B cell (primary cell): ENCODE results near the gene PTPN7. TPM values are rescaled to one million over a fixed set of nuclear protein-coding genes. Genes with fewer than 3 reads are reported as not detected.

Experiments used
- ATAC-seq: fragments of 200-7000 bp; cut with Tn5 transposase; one replicate; pipeline ENCODE4 v1.10.0; 2021; ENCODE audit warnings: low read depth, mild to moderate bottlenecking, moderate number of reproducible peaks, moderate library complexity
- CTCF ChIA-PET: fragments of 350-600 bp; sonication (Branson Sonifier 250); formaldehyde crosslinking; loops from one replicate; lab custom pipeline; 2021; ENCODE audit warnings: antibody characterized with exemption, inconsistent platforms; lab: Charles Lee
- POLR2A ChIA-PET: fragments of 350-600 bp; sonication (Branson Sonifier 250); formaldehyde crosslinking; loops from one replicate; lab custom pipeline; 2021; ENCODE audit warnings: antibody characterized with exemption; lab: Charles Lee
- DNase-seq: peaks from one replicate; pipeline ENCODE4 v3.0.0; 2013
- H2AFZ ChIP-seq: 2 replicates; pipeline ENCODE4 v1.6.1; 2012; ENCODE audit warnings: mild to moderate bottlenecking, low read depth, low read length; ENCODE audit not compliant: insufficient read depth, poor library complexity, severe bottlenecking
- H3K27ac ChIP-seq, 2 donors: 1 replicate in 1 of 2; 2 replicates in 1 of 2; pipeline ENCODE4 v1.5.1; 2012 to 2013; ENCODE audit warnings: low read length in 2 of 2, mild to moderate bottlenecking in 2 of 2, moderate library complexity in 1 of 2
- H3K27me3 ChIP-seq, 4 experiments: fragments of 200-600 bp in 1 of 4; sonication (generic) in 1 of 4; replicated peaks in 1 of 4; 1 replicate in 2 of 4; 2 replicates in 2 of 4; pipeline versions ENCODE4 v1.6.1 to v1.7.0; 2013 to 2016; ENCODE audit warnings: low read length in 3 of 4, mild to moderate bottlenecking in 2 of 4, mixed read lengths in 1 of 4, moderate library complexity in 1 of 4; ENCODE audit not compliant: insufficient read depth in 4 of 4, control insufficient read depth in 3 of 4; ENCODE audit errors: control extremely low read depth in 1 of 4
- H3K36me3 ChIP-seq, 2 experiments: replicated peaks in 1 of 2; 1 replicate in 1 of 2; 2 replicates in 1 of 2; pipeline versions ENCODE4 v1.6.1 to v1.7.1; 2013; ENCODE audit warnings: low read length in 1 of 2; ENCODE audit not compliant: insufficient read depth in 2 of 2, control insufficient read depth in 1 of 2; ENCODE audit errors: control extremely low read depth in 1 of 2, extremely low read depth in 1 of 2
- H3K4me1 ChIP-seq, 2 donors: fragments of 200-600 bp in 1 of 2; sonication (generic) in 1 of 2; 1 replicate in 1 of 2; 2 replicates in 1 of 2; pipeline versions ENCODE4 v1.5.1 to v1.6.1; 2013 to 2017; ENCODE audit warnings: low read length in 2 of 2; ENCODE audit not compliant: control insufficient read depth in 2 of 2, insufficient read depth in 2 of 2
- H3K4me2 ChIP-seq: replicated peaks from 2 replicates; pipeline ENCODE3; 2012; ENCODE audit warnings: mild to moderate bottlenecking, low read depth, low read length; ENCODE audit not compliant: poor library complexity, severe bottlenecking
- H3K4me3 ChIP-seq, 5 experiments: fragments of 200-600 bp in 1 of 5; sonication (generic) in 1 of 5; 1 replicate in 3 of 5; 2 replicates in 2 of 5; pipeline versions ENCODE4 v1.5.1 to v1.7.0; 2011 to 2016; ENCODE audit warnings: low read length in 4 of 5, mild to moderate bottlenecking in 4 of 5, low read depth in 2 of 5, control low read depth in 1 of 5, moderate library complexity in 1 of 5; ENCODE audit not compliant: insufficient read depth in 1 of 5; ENCODE audit errors: control extremely low read depth in 1 of 5, extremely low read depth in 1 of 5
- H3K79me2 ChIP-seq: fragments of 200-600 bp; sonication (generic); one replicate; pipeline ENCODE4 v1.6.0; 2016; ENCODE audit warnings: low read length; ENCODE audit not compliant: control insufficient read depth, insufficient read depth
- H3K9ac ChIP-seq: fragments of 200-600 bp; sonication (generic); 2 replicates; pipeline ENCODE4 v1.6.1; 2017; ENCODE audit warnings: mild to moderate bottlenecking, low read length, moderate library complexity
- H3K9me3 ChIP-seq, 3 donors: one replicate each; pipeline versions ENCODE4 v1.6.1 to v1.7.1; 2013; ENCODE audit warnings: low read length in 2 of 3; ENCODE audit not compliant: control insufficient read depth in 2 of 3, insufficient read depth in 1 of 3; ENCODE audit errors: control extremely low read depth in 1 of 3
- H4K20me1 ChIP-seq: 2 replicates; pipeline ENCODE4 v1.6.0; 2012; ENCODE audit warnings: mild to moderate bottlenecking, low read length; ENCODE audit not compliant: insufficient read depth, control insufficient read depth, poor library complexity, severe bottlenecking
- H3K27ac Mint-ChIP-seq: one replicate; pipeline ENCODE4 v1.8.0; 2021; ENCODE audit warnings: mixed read lengths
- H3K27me3 Mint-ChIP-seq: one replicate; pipeline ENCODE4 v1.8.0; 2021; ENCODE audit warnings: mixed read lengths
- H3K4me1 Mint-ChIP-seq: one replicate; pipeline ENCODE4 v1.8.0; 2021; ENCODE audit warnings: mixed read lengths
- H3K4me3 Mint-ChIP-seq: one replicate; pipeline ENCODE4 v1.8.0; 2021; ENCODE audit warnings: mixed read lengths
- H3K9me3 Mint-ChIP-seq: one replicate; pipeline ENCODE4 v1.8.0; 2022; ENCODE audit warnings: mixed read lengths; ENCODE audit not compliant: insufficient read depth
- EZH2 ChIP-seq: IDR thresholded peaks from 2 replicates; pipeline ENCODE4 v1.6.1; 2012; ENCODE audit warnings: borderline replicate concordance, low read depth, mild to moderate bottlenecking, moderate library complexity, low read length; ENCODE audit not compliant: insufficient read depth, poor library complexity, severe bottlenecking
- WGBS: methylation state at CpG from one replicate; pipeline ENCODE4 v1.1.5; 2013; ENCODE audit warnings: missing lambda C conversion rate; ENCODE audit not compliant: insufficient coverage; 5-methylcytosine and 5-hydroxymethylcytosine counted together
- intact Hi-C: fragments of 100-400 bp; cut with micrococcal nuclease; formaldehyde crosslinking; loops from one replicate; pipeline ENCODE4 v1.10.0; 2022
- polyA plus RNA-seq: library from polyadenylated mRNA; depleted of rRNA; stranded (reverse); fragments of >200 nt; gene quantifications from 2 replicates; pipeline ENCODE4 v1.2.3, GENCODE V29; 2012
- total RNA-seq, 2 donors: library from RNA; stranded (reverse); fragments of 120-200 nt in 1 of 2; gene quantifications; 1 replicate in 1 of 2; 2 replicates in 1 of 2; pipeline versions ENCODE4 v1.2.3 to v1.2.4, GENCODE V29; 2013 to 2022
- TF ChIP-seq, protein P1 (sequence below): fragments of 200-600 bp; IDR thresholded peaks from one replicate; pipeline ENCODE4 v1.8.0; 2022; ENCODE audit warnings: antibody characterized with exemption, mild to moderate bottlenecking

PTPN7 gene
- total and polyA plus RNA-seq, 2 donors (not counting 1 experiment from before 2014, with no cell fraction given) = 16.0 to 37.5 TPM

- intact Hi-C loops = no loop called here
- no peak overlapping the region for H3K9ac ChIP-seq
- H3K27ac ChIP-seq = no peak overlapping the region
- H4K20me1 ChIP-seq = no peaks in the 10 kb centered on the region
- TF ChIP-seq EZH2 = no peak
- TF ChIP-seq, protein P1, sequence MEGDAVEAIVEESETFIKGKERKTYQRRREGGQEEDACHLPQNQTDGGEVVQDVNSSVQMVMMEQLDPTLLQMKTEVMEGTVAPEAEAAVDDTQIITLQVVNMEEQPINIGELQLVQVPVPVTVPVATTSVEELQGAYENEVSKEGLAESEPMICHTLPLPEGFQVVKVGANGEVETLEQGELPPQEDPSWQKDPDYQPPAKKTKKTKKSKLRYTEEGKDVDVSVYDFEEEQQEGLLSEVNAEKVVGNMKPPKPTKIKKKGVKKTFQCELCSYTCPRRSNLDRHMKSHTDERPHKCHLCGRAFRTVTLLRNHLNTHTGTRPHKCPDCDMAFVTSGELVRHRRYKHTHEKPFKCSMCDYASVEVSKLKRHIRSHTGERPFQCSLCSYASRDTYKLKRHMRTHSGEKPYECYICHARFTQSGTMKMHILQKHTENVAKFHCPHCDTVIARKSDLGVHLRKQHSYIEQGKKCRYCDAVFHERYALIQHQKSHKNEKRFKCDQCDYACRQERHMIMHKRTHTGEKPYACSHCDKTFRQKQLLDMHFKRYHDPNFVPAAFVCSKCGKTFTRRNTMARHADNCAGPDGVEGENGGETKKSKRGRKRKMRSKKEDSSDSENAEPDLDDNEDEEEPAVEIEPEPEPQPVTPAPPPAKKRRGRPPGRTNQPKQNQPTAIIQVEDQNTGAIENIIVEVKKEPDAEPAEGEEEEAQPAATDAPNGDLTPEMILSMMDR = no peak
- no peak for ATAC-seq
- 85% methylated on average over 7 of the region's 7 CpGs for WGBS
- no peaks in the 10 kb centered on the region for H3K36me3 ChIP-seq
- Mint-ChIP-seq H3K27ac (no peak overlapping the region), H3K27me3 (peaks cover 41% of the 10 kb centered on the region), H3K4me1 (peaks cover 16% of the 10 kb centered on the region), H3K9me3 (no peaks in the 10 kb centered on the region), H3K4me3 (no peak overlapping the region)
- ChIA-PET POLR2A (no interaction called here), CTCF (interaction anchor here (1.2 to 3.4 kb wide), 14 partner anchors 10 to 535 kb away, joined by 3 to 41 read pairs (median 9); partner anchors contain the start of gene PTPN7)
- no peak overlapping the region for H3K4me2 ChIP-seq
- no peak overlapping the region for H2AFZ ChIP-seq
- H3K4me3 ChIP-seq = no peak overlapping the region
- no peaks in the 10 kb centered on the region for H3K79me2 ChIP-seq
- H3K27me3 ChIP-seq = peaks cover 0 to 43% (median 12%) of the 10 kb centered on the region in 4 experiments
- peaks cover 14 to 19% of the 10 kb centered on the region in 2 donors for H3K4me1 ChIP-seq
- H3K9me3 ChIP-seq = no peaks in the 10 kb centered on the region
- DNase-seq = no peak
Measured at GRCh38 chr1:202189918-202190715, 29.7 kb upstream of the PTPN7 start.
